GM19324 (cell line): ENCODE measurements around the gene PRKCA.

ENCODE experiments used
- ATAC-seq: cut with Tn5 transposase; IDR thresholded peaks from one replicate; pipeline ENCODE4 v1.9.1; 2021; ENCODE audit warnings: mild to moderate bottlenecking, moderate library complexity; ENCODE audit not compliant: unreplicated experiment, low FRiP score

The PRKCA gene

DNA sequence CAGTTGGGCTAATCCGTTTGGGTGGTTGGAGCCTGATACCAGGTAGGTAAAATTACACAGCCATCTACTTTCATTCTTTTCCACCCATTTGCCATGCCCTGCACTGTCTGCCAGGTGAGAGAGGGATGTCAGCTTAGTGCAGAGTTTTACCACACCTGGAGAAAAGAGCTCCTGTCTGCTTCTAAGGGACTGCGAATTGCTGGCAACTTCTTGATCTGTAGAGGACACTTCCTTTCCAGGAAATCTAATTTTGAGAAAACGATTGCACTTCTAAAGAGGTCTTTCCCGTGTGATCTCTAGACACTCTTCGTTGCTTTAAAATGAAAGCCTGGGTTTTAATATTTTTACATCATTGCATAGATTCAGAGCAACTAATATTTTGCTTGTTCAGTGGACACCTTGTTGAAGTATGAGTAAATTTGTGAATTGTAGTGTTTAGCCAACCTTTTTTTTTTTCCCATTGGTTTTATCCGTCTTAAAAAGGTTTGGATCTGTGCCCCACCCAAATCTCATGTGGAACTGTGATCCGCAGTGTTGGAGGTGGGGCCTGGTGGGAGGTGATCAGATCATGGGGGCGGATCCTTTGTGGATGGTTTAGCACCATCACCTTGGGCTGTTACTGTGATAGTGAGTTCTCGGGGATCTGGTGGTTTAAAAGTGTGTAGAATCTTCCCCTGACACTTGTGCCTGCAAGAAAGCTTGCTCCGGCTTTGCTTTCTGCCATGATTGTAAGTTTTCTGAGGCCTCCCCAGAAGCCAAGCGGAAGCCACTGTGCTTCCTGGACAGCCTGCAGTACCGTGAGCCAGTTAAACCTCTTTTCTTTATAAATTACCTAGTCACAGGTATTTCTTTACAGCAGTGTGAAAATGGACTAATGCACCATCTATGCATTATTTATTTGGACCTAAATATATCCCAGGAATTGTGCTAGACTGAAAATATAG, 104.6 kb downstream of the PRKCA start:
- no peak for ATAC-seq

DNA sequence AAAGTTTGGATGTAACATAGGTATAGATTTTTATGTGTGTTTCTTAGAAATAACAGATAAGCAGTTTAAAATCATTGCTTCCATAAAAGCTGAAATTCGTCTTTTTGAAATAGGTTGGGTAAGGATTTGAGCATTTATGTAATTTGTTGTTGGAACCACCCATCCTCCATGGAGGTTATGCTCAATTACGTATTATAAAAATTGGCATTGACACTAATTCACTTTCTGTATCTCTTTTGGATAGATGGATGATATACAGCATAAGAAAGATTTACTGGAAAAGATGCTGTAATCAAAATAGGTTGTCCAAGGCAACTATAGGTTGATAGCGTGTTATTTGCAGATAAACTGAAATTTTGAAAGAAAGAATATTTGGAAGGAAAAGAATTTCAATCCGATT, 105.5 kb downstream of the PRKCA start:
- ATAC-seq: no peak

DNA sequence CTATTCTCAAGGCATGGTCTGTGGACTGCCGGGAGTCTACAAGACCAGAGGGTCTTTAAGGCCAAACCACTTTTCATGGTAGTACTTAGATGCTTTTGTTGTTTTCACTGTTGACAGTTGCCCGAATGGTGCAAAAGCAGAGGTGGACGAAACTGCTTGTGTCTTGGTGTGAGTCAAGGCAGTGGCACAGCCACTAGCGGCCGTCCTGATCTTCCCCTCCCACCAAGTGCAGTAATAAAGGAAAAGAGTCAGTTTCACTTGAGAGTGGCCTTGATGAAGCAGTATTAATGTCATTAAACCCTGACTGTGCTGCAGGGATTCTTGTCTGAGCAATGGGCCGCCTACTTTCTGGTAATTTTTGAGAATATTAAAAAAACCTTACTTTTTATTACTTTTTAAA, 109.1 kb downstream of the PRKCA start:
- no peak for ATAC-seq

DNA sequence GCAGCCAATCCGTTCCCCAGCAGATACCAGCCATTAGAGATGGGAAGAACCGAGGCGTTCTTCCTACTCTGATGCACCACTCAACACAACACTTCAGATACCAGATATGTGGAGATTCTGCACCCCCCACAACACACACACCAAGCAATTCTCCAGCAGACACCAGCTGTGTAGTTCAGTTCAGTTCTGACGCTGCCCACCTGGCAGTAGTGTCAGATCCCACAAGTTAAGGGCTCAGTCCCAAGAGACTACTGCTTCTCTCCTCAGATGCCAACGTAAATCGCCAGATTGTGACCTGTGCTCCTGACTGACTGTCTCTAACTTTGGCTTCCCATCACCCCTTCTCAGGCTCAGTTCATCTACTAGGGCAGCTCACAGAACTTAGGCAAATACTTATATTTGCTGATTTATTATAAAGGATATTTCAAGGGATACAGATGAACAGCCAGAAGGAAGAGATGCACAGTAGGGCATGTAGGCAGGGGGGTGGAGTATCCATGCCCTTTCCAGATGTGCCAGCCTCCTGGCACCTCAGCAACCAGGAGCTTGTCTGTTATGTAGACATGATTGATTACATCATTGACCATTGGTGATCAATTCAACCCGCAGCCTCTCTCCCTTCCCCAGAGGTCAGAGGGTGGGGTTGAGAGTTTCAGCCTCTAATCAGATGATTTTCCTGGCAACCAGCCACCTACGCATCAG, 110.6 kb downstream of the PRKCA start:
- ATAC-seq: no peak

DNA sequence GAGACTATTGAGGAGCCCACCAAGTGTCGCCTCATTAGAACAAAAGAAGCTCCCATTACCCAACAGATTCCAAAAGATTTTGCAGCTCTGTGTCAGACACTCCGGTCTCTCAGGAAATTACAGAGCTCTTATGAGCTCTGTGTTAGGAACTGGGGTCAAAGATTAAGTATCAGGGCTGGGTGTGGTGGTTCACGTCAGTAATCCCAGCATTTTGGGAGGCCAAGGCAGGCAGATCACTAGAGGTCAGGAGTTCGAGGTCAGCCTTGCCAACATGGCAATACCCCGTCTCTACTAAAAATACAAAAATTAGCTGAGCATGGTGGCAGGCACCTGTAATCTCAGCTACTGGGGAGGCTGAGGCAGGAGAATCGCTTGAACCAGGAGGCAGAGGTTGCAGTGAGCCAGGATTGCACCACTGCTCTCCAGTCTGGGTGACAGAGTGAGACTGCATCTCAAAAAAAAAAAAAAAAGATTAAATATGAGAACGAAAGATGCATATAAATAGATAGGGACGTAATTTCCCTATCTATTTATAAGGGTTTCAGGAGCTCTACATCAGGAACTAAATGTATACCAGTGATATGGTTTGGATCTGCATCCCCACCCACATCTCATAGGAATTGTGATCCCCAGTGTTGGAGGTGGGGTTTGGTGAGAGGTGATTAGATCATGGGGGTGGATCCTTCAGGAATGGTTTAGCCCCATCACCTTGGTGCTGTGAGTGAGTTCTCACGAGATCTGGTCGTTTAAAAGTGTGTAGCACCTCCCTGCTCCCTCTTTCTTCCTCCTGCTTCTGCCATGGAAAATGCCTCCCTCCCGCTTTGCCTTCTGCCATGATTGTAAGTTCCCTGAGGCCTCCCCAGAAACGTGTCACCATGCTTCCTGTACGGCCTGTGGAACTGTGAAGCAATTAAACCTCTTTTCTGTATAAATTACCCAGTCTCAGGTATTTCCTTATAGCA, 111.4 kb downstream of the PRKCA start:
- no peak for ATAC-seq

DNA sequence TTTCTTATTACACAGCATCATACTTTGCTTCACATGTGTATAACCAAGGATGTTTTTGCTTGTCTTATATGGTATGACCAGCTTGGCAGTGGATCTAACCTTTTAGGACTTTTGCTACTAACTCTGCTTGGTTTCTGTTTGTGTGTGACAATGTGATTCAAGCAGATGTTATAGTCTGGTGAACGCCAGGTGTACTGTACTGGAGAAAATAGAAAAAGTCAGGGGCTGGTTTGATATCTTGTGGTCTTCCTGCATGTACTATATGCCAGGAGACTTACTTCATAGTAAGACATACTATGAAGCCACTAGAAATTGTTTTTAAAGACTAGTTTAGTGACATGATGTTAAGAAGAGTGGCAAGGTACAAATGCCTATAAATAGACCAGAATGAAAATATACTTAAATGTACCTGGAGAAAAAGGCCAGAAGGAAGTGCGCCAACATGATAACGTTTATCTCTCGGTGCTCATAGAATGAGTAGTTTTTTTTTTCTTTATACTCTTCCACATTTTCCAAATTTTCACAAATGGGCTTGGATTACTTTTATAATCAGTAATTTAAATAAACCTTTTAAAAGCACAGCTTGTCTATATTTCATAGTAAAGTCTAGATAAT, 112.3 kb downstream of the PRKCA start:
- no peak for ATAC-seq

DNA sequence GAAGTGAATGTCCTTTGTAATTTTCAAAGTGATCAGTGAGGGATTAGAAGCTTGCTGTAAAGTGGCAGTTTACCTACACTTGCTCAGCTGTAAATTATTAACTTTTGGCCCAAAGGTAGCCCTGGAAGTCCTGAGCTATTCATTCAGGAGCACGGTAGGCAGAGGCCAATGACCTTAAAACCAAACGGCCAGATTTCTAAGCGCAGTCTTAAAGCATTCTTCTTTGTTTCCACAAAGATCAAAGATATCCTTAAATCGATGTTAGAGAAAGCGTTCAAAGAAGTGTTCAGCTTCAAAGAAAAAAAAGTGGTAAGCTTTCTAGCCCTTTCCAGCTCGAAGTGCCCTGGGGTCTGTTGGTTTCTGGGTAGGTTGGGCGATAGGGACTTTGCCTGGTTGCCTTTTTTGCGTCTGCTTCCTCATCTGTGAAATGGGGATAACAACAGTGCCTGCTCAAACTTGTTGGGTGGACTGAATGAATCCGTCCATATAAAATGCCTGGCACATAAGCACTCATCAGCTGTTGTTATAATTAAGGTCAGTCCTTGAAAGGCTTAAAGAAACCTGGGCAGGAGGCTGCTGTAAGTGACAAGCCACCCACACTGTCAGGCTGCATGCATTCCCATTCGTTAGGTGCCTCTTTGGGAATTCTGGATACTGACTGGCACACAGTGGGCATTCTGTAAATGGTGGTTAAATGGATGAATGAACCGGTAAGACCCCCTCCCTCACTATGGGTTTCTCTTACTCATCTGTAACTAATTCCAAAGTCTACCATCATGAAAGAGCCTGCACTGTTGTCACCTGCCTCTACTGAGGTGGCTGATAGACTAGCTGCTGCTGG, 113.2 kb downstream of the PRKCA start:
- ATAC-seq: no peak

DNA sequence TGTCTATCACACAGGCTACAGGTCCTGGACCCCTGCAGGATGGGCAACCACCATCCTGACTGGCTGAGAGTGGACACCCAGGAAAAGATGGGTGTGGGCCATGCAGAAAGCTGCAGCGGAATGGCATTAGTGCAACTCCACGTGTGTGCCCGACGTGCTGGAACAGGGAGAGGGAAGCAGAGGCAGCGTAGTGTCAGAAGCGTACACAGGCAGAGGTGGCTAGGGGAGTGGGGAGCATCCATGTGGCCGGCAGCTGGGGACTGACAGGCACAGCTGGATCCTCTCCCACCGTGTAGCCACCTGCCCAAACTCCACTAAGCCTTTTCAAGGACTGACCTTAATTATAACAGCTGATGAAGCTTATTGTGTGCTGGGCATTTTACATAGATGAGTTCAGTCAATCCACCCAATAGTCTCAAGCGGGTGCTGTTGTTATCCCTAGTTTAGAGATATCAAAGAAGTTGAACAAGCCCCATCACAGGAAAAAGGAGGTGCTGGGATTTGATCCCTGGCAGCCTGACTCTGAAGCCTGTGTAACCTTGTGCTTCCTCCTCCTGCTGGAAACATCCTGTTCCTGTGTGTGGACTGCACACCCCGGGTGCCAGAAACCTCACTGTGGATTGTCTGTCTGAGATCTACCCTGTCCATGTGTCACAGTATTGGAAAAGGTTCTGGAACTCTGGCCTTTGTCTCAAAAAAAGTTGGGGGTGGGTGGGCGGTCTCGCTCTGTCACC, 114.0 kb downstream of the PRKCA start:
- ATAC-seq: no peak

DNA sequence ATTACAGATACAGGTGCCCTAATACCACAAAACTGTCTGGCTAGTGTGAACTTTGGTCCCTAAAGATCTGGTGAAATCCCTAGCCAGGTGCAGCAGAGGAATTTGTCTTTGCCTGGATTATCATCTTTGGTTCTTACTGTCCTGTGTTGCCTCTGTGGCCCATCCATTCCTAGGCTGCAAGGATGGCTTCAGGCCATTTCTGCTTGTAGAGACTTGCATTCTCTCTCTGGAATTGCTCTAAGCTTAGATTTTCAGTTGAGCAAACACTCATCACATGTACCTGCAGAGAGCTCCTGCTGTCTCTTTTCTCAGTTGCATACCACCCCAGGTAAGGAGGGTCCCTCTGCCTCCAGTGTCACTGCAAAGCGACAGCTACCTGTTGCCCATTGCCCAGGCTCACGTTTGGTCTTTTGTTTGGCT, 114.9 kb downstream of the PRKCA start:
- no peak for ATAC-seq

DNA sequence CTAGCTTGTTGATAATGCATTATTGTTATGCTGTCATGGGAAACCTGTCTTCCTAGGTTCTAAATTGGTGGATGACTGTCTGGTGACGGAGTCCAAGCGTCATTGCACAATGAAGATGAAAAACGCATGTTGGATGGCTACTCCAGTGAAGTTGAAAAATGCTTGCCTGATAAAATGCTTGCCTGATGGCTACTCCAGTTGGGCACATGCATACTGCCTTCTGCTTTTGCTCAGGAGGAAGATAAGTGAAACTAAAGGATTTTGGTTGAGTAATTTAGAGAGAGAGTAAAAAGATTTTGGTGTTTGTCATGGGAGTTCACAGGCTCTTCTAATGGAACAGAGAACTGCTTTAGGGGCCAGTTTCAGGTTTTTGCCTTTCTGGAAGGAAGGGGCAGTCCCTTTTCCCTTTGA, 118.6 kb downstream of the PRKCA start:
- ATAC-seq: no peak

DNA sequence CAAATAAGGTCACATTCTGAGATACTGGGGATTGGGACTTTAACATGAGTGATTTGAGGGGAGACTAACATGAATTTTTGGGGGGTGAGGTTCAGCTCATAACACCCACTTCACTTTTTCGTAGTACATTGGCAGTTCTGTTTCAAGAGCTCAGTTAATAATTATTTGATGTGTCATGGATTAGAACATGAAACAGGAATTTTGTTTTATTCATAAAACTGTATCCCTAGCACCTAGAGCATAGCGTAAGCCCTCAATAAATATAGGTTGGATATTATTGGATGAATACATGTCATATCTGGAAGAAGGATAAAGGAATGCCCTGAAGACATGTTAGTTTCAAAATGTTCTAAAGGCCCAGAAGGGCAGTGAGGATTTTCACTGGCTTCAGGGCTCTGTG, 119.8 kb downstream of the PRKCA start:
- no peak for ATAC-seq

DNA sequence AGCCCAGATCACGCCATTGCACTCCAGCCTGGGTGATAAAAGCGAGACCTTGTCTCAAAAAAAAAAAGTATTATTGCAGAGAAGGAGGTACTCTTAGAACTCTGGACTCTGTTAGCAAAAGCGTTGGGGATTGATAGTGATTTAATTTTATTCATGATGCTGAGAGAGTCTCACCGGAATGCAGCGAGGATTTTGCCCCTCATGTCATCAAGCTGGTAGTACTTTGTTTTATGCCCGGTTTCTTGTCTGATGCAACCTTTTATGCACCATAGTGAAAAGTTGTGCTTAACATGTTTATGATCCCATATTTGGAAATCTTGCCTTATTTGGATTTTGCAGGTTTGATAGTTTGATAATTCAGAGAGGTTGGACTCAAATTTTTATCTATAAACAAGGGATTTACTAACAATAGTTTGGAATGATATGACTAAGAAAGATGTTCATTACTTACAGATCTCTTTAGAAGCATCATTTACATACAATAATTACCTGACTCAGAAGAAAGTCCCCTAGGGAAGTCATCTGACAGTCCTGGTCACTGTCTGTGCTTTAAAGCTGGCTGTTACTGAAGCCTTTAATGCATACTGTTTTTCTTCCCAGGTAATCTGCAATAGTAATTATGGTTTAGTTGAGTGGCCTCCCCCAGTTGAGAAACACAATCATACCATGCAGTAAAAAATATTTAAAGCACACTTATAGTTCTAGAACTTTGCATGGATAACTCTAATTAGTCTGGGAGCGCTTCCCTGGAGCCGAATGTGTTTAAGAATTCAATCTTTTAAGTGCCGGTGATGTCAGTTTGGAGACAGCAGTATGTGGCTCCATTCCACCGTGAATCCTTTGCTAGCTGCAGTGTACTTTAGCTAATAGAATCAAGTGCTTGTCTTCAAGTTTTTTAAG, 120.9 kb downstream of the PRKCA start:
- ATAC-seq: no peak

DNA sequence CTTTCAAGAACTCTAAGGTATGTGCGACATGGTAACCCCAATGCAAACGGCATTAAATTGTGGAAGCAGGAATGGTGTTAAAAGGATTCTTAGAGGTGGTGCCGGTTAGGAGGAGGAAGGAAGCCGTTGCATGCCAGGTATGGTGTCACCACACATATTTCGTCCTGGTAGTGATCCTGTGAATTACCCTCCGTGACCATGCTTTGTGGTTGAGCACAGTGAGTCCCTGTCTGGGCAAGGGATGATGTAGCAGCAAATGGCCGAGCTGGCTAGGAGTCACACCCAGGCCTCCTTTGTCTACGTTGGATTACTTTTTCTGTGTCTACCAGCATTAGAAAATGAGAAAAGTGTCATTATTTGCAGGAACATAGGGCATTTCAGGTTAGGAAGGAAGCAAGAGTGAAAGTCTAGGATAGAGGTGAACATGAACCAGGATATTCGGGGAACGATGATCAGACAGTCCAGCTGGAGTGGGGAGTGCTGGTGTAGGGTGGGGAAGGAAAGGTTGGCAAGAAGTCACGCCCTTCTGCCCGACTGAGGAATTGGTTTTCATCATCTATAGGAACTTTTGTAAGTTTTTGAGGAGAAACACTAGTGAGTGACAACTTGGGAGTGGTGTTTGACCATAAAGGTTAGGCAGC, 123.5 kb downstream of the PRKCA start:
- ATAC-seq: no peak

DNA sequence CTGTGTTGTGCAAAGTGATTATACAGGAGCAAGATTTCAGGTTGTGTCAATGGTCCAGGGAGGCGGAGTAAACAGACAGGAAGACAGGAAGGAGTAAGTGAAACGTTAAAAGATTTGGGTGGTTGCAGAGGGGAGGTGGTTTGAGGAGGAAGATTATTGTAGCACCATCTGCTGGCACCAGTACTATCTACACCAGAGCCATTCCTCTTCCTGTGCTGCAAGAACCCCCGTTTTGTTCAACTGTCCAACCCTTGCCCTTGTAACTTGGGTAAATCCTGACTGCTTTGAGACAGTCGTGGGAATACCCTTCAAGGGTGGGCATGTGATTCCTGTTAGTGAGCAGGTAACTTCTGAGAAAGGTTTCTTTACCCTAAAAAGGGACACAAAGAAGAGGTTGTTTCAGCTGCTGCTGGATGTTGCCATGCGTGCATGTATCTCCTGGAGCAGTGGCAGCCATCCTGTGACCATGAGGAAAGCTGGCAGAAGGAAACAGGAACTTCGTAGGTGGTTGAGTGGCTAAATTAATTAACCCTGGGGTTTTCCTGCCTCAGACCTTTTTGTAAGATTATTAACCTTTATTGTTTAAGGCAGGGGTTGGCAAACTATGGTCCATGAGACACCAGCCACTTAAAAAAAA, 124.1 kb downstream of the PRKCA start:
- no peak for ATAC-seq

DNA sequence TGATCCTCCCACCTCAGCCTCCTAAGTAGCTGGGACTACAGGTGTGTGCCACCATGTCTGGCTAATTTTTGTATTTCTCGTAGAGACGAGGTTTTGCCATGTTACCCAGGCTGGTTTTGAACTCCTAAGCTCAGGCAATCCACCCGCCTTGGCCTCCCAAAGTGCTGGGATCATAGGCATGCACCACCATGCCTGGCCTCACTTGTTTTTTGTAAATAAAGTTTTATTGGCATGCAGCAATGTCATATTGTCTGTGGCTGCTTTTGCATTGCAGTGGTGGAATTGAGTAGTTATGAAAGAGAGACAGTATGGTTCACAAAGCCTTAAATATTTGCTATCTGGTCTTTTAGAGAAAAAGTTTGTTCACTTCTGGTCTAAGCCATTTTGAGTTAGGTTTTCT, 124.7 kb downstream of the PRKCA start:
- no peak for ATAC-seq

DNA sequence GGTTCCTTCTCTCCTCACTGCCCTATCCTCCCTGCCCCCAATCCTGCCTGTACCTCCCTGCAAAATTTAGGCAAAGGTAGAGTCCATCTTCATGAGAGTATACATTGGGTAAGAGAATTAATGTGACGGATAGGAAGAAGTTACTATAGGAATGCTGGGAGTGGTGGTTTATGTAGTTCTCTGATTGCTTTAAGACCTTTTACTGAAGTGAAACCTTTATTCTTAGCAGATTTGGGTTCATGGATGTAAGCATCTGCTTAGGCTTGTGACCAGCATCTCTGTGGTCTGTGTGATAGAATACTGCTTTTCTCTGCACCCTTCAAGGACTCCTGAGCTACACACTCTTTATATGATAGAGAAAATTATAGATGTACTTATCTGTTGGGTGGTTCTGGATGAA, 127.3 kb downstream of the PRKCA start:
- no peak for ATAC-seq
